Ovary (tissue), 9 donors: Measurements from ENCODE around the gene NOL3. TPM values are rescaled to one million over a fixed set of nuclear protein-coding genes. Genes with fewer than 3 reads are reported as not detected.

ENCODE experiments used
- DNase-seq, 5 donors: peaks; one replicate each; pipeline ENCODE4 v3.0.0-alpha.2; 2019 to 2020
- H3K27ac ChIP-seq, 2 donors: fragments of 200-600 bp; one replicate each; pipeline versions ENCODE4 v1.5.1 to v1.8.0; 2019 to 2022
- H3K27me3 ChIP-seq: fragments of 200-600 bp; one replicate; pipeline ENCODE4 v1.8.0; 2022
- H3K36me3 ChIP-seq: fragments of 200-600 bp; sonication (generic); one replicate; pipeline ENCODE4 v1.5.1; 2019
- H3K4me1 ChIP-seq: one replicate; pipeline ENCODE4 v1.8.1; 2013; ENCODE audit warnings: mild to moderate bottlenecking, moderate library complexity; ENCODE audit not compliant: insufficient read depth
- H3K4me3 ChIP-seq: fragments of 200-600 bp; sonication (generic); one replicate; pipeline ENCODE4 v1.5.1; 2017
- H3K9me3 ChIP-seq, 2 donors: fragments of 200-600 bp in 1 of 2; sonication (generic) in 1 of 2; one replicate each; pipeline versions ENCODE4 v1.5.1 to v1.8.1; 2013 to 2019; ENCODE audit warnings: mild to moderate bottlenecking in 1 of 2, moderate library complexity in 1 of 2
- CTCF ChIP-seq, 3 donors: fragments of 450-650 bp in 2 of 3; fragments of 200-600 bp in 1 of 3; IDR thresholded peaks; one replicate each; pipeline versions ENCODE4 v1.5.1 to v1.8.0; 2016 to 2022; ENCODE audit warnings: antibody characterized with exemption in 3 of 3, mild to moderate bottlenecking in 1 of 3
- EP300 ChIP-seq: sonication (generic); formaldehyde crosslinking; IDR thresholded peaks from one replicate; pipeline ENCODE4 v1.6.1; 2017; ENCODE audit warnings: antibody characterized with exemption
- POLR2A ChIP-seq: fragments of 450-650 bp; IDR thresholded peaks from one replicate; pipeline ENCODE4 v1.6.1; 2017; ENCODE audit warnings: antibody characterized with exemption, mild to moderate bottlenecking, moderate library complexity
- WGBS, 3 donors: extraction: QIAGEN DNeasy Blood & Tissue Kit in 1 of 3; methylation state at CpG; one replicate each; pipeline versions ENCODE4 v1.1.5 to v1.1.7; 2013 to 2017; 5-methylcytosine and 5-hydroxymethylcytosine counted together
- intact Hi-C, 4 donors: fragments of 100-400 bp; cut with DNase I; formaldehyde crosslinking; loops; one replicate each; pipeline versions ENCODE4 v1.11.0 to v1.15.1; 2022 to 2023
- polyA plus RNA-seq, 2 donors: library from polyadenylated mRNA; stranded (reverse); fragments of 200-250 nt in 1 of 2; fragments of 350-450 nt in 1 of 2; fragmentation: Illumina TruSeq in 1 of 2; extraction: RNeasy Lipid Tissue Mini Kit (QIAGEN cat#74804) in 1 of 2; gene quantifications; one replicate each; pipeline ENCODE4 v1.2.3, GENCODE V29; 2013 to 2014
- total RNA-seq, 7 donors: library from RNA; depleted of rRNA in 2 of 7; stranded (reverse); fragments of >200 nt in 2 of 7; fragmentation: NEBNext Ultra II Directional in 3 of 7; extraction: Animal tissue kit (Norgen Biotek cat#: 25700) in 3 of 7; gene quantifications; one replicate each; pipeline versions ENCODE4 v1.1.0 to v1.2.4, GENCODE V29; 2016 to 2023
- donor health status: DM: no; HTN: no; CAD: no; lungs with moderate emphysema.
- donor health status: DM: no; HTN: no; CAD: no.
- donor health status: Bipolar disorder and iron deficiency.
- donor health status: DM: yes; HTN: yes; CAD: no.
- donor health status: DM: no; HTN: no; CAD: no.
- donor health status: DM: yes; HTN: yes; CAD: no.

NOL3 gene
- total and polyA plus RNA-seq, 9 donors = 14.1 to 31.7 (median 21.4) TPM

GRCh38 chr16:67193536-67193935 is 23.2 kb downstream of the NOL3 start:
- TF ChIP-seq EP300 (no peak), CTCF (IDR thresholded peaks at IDR 0.05) (no peak), POLR2A (no peak)
- peaks cover 10% of the 10 kb centered on the region for H3K4me1 ChIP-seq
- H3K36me3 ChIP-seq = no peaks in the 10 kb centered on the region

GRCh38 chr16:67194260-67194659 is 23.9 kb downstream of the NOL3 start:
- no peaks in the 10 kb centered on the region for H3K36me3 ChIP-seq
- H3K27ac ChIP-seq = no peak overlapping the region
- H3K4me1 ChIP-seq = peaks cover 10% of the 10 kb centered on the region
- TF ChIP-seq EP300 (no peak), POLR2A (no peak), CTCF (IDR thresholded peaks at IDR 0.05) (no peak)
- no peaks in the 10 kb centered on the region for H3K27me3 ChIP-seq
- H3K9me3 ChIP-seq = no peaks in the 10 kb centered on the region
- intact Hi-C loops = no loop called here
- no peak overlapping the region for H3K4me3 ChIP-seq
- DNase-seq = no peak
- WGBS, 3 donors = 88 to 98% (median 93%) methylated on average over 5 to 6 of the region's 6 CpGs

More at GRCh38 chr16:67193536-67193935, 23.2 kb downstream of the NOL3 start:
- no peaks in the 10 kb centered on the region for H3K27me3 ChIP-seq
- no peak for DNase-seq
- no peak overlapping the region for H3K27ac ChIP-seq
- H3K9me3 ChIP-seq = no peaks in the 10 kb centered on the region
- no peak overlapping the region for H3K4me3 ChIP-seq
- intact Hi-C loops = no loop called here

GRCh38 chr16:67195676-67196075 is 25.3 kb downstream of the NOL3 start:
- no peak for DNase-seq
- no peak overlapping the region for H3K4me3 ChIP-seq
- TF ChIP-seq POLR2A (no peak), EP300 (no peak), CTCF (IDR thresholded peaks at IDR 0.05) (no peak)
- WGBS, 3 donors = 71 to 79% (median 76%) methylated on average over 5 of the region's 5 CpGs
- peaks cover 12% of the 10 kb centered on the region for H3K4me1 ChIP-seq
- no peaks in the 10 kb centered on the region for H3K9me3 ChIP-seq
- no peaks in the 10 kb centered on the region for H3K27me3 ChIP-seq
- intact Hi-C loops = no loop called here
- no peaks in the 10 kb centered on the region for H3K36me3 ChIP-seq
- H3K27ac ChIP-seq = no peak overlapping the region

GRCh38 chr16:67196881-67197280 is 26.5 kb downstream of the NOL3 start:
- no peak for TF ChIP-seq EP300
- TF ChIP-seq CTCF (IDR thresholded peaks at IDR 0.05) = no peak
- WGBS, 3 donors = 94 to 100% (median 95%) methylated on average over 1 of the region's 1 CpG
- H3K4me3 ChIP-seq = no peak overlapping the region
- DNase-seq = no peak
- intact Hi-C loops = no loop called here
- no peaks in the 10 kb centered on the region for H3K9me3 ChIP-seq
- H3K27ac ChIP-seq = no peak overlapping the region
- H3K36me3 ChIP-seq = no peaks in the 10 kb centered on the region
- H3K27me3 ChIP-seq = no peaks in the 10 kb centered on the region
- peaks cover 10% of the 10 kb centered on the region for H3K4me1 ChIP-seq

GRCh38 chr16:67197704-67198103 is 27.4 kb downstream of the NOL3 start:
- Histone ChIP-seq H3K4me1 (peaks cover 8% of the 10 kb centered on the region), H3K36me3 (no peaks in the 10 kb centered on the region), H3K27ac (no peak overlapping the region), H3K27me3 (no peaks in the 10 kb centered on the region), H3K4me3 (no peak overlapping the region), H3K9me3 (no peaks in the 10 kb centered on the region)
- DNase-seq = no peak
- 59 to 73% (median 62%) methylated on average over 6 of the region's 6 CpGs for WGBS, 3 donors
- TF ChIP-seq POLR2A (no peak), CTCF (IDR thresholded peaks at IDR 0.05) (no peak), EP300 (no peak)
- intact Hi-C loops = no loop called here
